ENCODE measurements around the gene NPW. TPM values are rescaled to one million over a fixed set of nuclear protein-coding genes. Genes with fewer than 3 reads are reported as not detected.

NPW gene
- total and polyA plus RNA-seq, 9 of the 15 experiments (the other 6 are each of a cell fraction or from before 2014, with no cell fraction given) = 0.14 to 4.0 (median 2.6) TPM; not detected in 4

DNA sequence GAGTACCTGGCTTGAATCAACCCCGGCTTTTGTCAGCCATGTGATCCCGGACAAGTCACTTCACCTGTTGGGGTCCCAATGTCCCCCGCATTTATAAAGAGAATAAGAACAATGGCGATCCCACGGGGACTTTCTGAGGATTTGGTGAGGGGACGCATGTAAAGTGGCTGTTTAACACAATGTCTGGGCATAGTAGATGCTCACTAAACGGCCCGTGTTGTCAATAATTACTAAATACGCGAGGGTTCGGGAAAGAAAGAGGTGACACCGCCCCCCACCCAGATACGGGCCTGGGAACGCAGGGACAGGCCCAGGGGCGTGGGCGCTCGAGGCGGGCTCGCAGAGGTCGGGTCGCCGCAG lies 28.0 kb upstream of the NPW start (continued):
- TF ChIP-seq, protein P1, sequence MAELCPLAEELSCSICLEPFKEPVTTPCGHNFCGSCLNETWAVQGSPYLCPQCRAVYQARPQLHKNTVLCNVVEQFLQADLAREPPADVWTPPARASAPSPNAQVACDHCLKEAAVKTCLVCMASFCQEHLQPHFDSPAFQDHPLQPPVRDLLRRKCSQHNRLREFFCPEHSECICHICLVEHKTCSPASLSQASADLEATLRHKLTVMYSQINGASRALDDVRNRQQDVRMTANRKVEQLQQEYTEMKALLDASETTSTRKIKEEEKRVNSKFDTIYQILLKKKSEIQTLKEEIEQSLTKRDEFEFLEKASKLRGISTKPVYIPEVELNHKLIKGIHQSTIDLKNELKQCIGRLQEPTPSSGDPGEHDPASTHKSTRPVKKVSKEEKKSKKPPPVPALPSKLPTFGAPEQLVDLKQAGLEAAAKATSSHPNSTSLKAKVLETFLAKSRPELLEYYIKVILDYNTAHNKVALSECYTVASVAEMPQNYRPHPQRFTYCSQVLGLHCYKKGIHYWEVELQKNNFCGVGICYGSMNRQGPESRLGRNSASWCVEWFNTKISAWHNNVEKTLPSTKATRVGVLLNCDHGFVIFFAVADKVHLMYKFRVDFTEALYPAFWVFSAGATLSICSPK (IDR thresholded peaks at IDR 0.05; ENCODE audit: borderline replicate concordance) = no peak
- TF ChIP-seq ZNF184 (CRISPR knock-in tag; IDR thresholded peaks at IDR 0.05) = no peak
- TF ChIP-seq ELF4 (CRISPR knock-in tag; IDR thresholded peaks at IDR 0.05) = no peak
- no peak for TF ChIP-seq PHB (CRISPR knock-in tag; IDR thresholded peaks at IDR 0.05)
- TF ChIP-seq TSC22D4 (tag; IDR thresholded peaks at IDR 0.05) = no peak
- no peak for TF ChIP-seq TCF7 (IDR thresholded peaks at IDR 0.05; ENCODE audit: borderline replicate concordance)
- TF ChIP-seq KDM1A (IDR thresholded peaks at IDR 0.05) = no peak; a peak in 1 of 4 replicates
- TF ChIP-seq ZNF764 (CRISPR knock-in tag; IDR thresholded peaks at IDR 0.05; ENCODE audit: low read depth) = no peak
- TF ChIP-seq SMARCA5 (IDR thresholded peaks at IDR 0.05) = no peak
- TF ChIP-seq PTBP1 (IDR thresholded peaks at IDR 0.05; ENCODE audit: low read depth, low read length) = no peak
- TF ChIP-seq ZNF408 (CRISPR knock-in tag; IDR thresholded peaks at IDR 0.05; ENCODE audit: low read depth) = no peak
- TF ChIP-seq MXI1 (IDR thresholded peaks at IDR 0.05; ENCODE audit: low read depth, low read length) = no peak
- TF ChIP-seq SAFB2 (IDR thresholded peaks at IDR 0.05; ENCODE audit: borderline replicate concordance, low read depth, low read length, severe bottlenecking) = no peak
- no peak for TF ChIP-seq ZNF146 (CRISPR knock-in tag; IDR thresholded peaks at IDR 0.05; ENCODE audit: unreplicated experiment)
- no peak for TF ChIP-seq POLR2B (IDR thresholded peaks at IDR 0.05; ENCODE audit: low read depth, partially characterized antibody)
- TF ChIP-seq, protein P2, sequence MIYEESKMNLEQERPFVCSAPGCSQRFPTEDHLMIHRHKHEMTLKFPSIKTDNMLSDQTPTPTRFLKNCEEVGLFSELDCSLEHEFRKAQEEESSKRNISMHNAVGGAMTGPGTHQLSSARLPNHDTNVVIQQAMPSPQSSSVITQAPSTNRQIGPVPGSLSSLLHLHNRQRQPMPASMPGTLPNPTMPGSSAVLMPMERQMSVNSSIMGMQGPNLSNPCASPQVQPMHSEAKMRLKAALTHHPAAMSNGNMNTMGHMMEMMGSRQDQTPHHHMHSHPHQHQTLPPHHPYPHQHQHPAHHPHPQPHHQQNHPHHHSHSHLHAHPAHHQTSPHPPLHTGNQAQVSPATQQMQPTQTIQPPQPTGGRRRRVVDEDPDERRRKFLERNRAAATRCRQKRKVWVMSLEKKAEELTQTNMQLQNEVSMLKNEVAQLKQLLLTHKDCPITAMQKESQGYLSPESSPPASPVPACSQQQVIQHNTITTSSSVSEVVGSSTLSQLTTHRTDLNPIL (CRISPR knock-in tag; IDR thresholded peaks at IDR 0.05) = no peak
- TF ChIP-seq RBM14 (IDR thresholded peaks at IDR 0.05; ENCODE audit: borderline replicate concordance, insufficient read depth, low read depth, low read length) = no peak
- TF ChIP-seq ZNF644 (tag; IDR thresholded peaks at IDR 0.05; ENCODE audit: low read depth) = no peak
- no peak for TF ChIP-seq PURB (CRISPR knock-in tag; IDR thresholded peaks at IDR 0.05; ENCODE audit: low read depth)
- peak; percentile 74 for TF ChIP-seq BCOR (IDR thresholded peaks at IDR 0.05)
- no peak for TF ChIP-seq RNF2 (IDR thresholded peaks at IDR 0.05)
- no peak for TF ChIP-seq THRA (IDR thresholded peaks at IDR 0.05)
- TF ChIP-seq PTTG1 (tag; IDR thresholded peaks at IDR 0.05; ENCODE audit: low read depth) = no peak
- TF ChIP-seq, protein P3, sequence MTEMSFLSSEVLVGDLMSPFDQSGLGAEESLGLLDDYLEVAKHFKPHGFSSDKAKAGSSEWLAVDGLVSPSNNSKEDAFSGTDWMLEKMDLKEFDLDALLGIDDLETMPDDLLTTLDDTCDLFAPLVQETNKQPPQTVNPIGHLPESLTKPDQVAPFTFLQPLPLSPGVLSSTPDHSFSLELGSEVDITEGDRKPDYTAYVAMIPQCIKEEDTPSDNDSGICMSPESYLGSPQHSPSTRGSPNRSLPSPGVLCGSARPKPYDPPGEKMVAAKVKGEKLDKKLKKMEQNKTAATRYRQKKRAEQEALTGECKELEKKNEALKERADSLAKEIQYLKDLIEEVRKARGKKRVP (CRISPR knock-in tag; IDR thresholded peaks at IDR 0.05) = no peak
- TF ChIP-seq MYC (IDR thresholded peaks at IDR 0.05; ENCODE audit: low read depth, low read length) = no peak
- TF ChIP-seq MYC (CRISPR knock-in tag; IDR thresholded peaks at IDR 0.05; ENCODE audit: borderline replicate concordance, low read depth) = no peak
- TF ChIP-seq RAD51 (IDR thresholded peaks at IDR 0.05; ENCODE audit: borderline replicate concordance, low read depth) = no peak

Measured in K562 (cell line).